GDM1 (cell line): ENCODE results near the gene HOXD3.

Experiments used
- DNase-seq: peaks from one replicate; lab custom pipeline; 2025; lab: John Stamatoyannopoulos, UW

HOXD3 gene

DNA sequence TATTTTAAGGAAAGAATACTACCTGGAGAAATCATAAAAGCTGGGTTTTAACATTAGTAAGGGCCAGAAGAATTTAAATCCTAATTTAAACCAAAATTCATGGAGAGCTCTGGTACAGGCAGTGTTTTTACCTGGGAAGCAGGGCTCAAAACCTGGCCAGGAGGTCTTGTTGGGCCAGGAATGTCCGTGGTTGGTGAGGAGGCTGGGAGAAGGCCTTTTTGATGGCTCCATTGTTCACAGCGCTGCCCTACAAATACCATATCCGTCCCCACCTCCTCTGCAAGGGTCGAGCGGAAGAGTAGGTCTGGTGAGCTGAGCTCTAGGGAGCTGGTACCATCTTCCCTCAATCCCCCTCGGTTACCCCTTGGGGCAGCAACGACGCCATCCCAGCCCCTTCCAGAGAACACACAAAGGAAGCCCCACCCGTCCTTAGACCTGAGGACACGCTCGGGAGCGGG is 20.5 kb downstream of the HOXD3 start:
- DNase-seq = no peak

GRCh38 chr2:176178038-176178756 is 21.1 kb downstream of the HOXD3 start:
- no peak for DNase-seq

DNA sequence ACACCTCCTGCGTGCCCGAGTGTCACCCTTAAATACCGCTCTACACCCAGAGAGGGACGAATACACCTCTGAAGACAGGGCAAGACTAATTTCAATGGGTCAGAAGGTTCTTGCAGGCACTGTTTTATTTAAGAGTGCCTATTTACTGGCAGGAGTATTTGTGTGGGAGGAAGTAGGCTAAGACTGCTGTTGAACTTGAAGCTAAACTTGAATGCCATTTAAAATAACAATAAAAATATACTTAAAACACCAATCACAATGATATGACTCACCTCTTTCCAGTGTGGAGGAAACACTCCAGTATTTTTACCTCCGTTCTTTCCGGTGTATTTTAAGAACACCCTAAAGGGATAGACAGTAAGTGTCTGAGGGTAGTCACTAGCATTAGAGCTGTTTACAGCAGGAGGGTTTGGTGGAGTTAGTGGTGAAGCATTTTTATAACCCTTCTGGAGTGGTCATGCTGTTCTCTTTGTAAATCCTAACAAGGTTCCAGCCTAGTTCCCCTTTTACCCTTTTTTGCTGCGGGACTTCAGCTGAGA is 21.7 kb downstream of the HOXD3 start:
- DNase-seq = no peak

- no peak for DNase-seq
Observed at GRCh38 chr2:176181551-176181950, 24.4 kb downstream of the HOXD3 start.

GRCh38 chr2:176182671-176183070 is 25.6 kb downstream of the HOXD3 start:
- DNase-seq = no peak

- no peak for DNase-seq
Observed at GRCh38 chr2:176184749-176185148, 27.6 kb downstream of the HOXD3 start.

DNA sequence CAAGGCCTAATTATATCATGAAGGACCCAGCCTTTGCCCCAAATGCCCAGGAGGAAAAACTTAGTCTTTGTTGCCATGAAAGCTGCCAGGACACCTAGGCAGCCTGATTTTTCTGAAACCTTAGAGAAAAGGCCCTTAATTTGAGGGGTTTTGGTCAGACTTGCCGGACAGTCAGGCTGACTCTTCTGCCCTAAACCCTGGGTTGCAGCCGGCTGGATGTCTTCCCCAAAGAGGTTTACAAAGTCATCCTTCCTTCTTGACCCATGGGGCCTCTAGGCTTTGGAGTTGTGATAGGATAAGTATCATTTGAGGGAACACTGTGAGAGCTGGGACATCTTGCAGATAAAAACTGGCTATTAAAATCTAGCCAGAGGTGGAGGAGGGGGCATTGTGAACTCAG is 28.9 kb downstream of the HOXD3 start:
- no peak for DNase-seq

DNA sequence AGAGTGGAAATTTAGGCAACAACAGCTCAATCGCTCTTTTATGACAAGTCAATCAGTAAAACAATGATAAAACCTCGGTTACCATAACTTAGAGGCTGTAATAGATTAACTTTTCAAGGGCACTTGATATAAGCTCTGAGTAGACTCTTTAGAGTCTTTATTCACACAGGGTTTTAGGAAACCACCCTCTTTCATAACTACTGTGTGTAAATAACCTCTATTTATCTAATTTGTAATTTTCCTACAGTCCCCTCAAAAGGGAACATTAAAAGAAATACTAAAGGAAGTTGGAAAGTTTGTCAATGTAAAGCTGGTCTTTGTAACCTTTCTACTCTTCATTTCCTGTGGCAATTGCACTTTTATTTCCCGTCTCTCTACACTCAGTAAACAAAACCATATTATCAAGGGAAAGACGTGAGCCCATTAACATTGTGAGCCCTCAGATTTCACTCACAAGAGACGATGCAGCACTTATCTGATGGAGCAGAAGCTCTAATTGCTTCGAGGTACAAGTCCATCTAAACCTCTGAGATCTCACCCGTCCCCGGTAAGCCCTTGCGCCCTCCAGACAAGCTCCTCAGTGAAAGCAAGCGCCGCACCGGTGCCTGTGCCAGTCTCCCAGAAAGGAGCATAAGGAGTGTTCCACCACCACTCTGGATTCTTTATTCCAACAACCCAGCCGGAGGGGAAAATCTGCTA is 30.2 kb downstream of the HOXD3 start:
- DNase-seq = no peak

DNA sequence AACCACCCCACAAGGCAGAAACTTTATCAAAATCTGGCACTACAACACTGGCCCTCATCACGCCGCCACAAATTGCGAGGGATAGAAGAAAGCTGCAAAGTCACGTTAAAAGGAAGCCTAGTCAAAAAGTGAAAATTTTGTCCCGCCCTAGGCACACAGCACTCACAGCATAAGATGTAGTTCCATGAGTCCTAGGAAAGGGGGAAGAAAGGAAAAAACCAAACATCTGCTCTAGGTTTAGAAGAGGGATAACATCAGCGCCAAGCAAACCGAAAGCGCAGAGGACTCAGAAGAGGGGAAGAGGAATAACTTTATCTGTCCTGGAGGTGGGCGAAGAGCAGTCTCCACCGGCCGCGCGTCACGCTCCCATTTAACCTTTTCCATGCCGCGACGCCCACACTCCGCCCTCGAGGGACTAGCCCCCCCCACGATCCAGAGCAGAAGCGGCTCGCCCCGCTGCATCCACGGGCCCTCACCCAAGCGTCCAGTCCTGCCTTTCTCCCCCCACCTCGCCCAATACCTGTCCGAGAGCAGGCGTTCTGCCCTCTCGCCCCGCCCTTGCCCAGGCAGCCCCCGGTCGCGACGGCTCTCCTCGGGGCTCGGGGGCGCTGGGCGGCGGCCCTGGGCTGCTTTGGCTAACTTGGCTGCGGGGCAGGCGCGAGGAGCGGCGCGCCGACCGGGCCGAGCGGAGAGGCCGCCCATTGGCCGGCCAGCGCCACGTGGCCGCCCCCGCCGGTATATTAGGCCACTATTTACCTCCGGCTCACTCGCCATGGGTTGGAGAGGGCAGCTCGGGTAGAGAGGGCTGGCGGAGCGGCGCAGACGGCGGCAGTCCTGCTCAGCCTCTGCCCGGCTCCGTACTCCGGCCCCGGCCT is 31.0 kb downstream of the HOXD3 start, which contains the start of gene HOXD1:
Gene HOXD1 (plus strand): TSS at position 770 of the 875 bp plus-strand sequence. CDS start 134 bp downstream, outside the sequence.
- DNase-seq = no peak

GRCh38 chr2:176188774-176189680 is 31.9 kb downstream of the HOXD3 start:
- DNase-seq = no peak

- DNase-seq = no peak
Observed at GRCh38 chr2:176189681-176190641, 32.9 kb downstream of the HOXD3 start.

DNA sequence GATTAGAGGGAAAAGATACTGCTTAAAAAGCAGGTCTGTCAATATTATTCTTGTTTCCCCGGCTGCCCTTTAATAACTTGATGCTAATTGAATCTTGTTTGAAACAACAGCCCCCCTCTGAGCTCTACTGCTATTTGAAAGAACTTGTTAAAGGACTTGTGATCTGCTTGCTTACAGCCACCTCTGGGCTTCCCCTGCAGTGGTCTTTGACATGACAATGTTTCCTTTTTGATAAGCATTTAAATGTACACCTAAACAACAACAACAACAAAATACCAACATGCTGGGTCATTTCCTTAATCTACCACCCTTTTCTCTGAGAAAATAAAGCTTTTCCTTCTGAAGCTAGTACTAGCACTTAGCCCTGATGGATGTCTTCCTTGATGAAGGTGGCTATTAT is 35.2 kb downstream of the HOXD3 start:
- DNase-seq = no peak

DNA sequence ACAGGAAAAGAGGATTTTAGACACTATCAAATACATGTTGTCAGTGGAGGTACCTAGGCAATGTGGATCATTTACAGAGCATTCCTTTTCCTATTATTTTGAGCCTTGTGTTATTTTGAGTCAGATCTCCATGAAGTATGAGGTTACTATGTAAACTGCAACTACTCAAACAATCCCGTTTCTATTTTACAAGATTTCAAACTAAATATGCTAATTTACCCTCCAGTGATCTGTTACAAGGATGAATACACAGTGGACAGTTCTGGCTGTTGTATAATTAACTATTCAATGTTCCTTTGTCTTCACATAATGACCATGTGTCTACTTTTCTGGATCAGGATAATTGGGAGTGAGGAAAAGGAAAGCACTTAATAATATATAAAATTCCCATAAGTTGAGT is 35.9 kb downstream of the HOXD3 start:
- DNase-seq = no peak

DNA sequence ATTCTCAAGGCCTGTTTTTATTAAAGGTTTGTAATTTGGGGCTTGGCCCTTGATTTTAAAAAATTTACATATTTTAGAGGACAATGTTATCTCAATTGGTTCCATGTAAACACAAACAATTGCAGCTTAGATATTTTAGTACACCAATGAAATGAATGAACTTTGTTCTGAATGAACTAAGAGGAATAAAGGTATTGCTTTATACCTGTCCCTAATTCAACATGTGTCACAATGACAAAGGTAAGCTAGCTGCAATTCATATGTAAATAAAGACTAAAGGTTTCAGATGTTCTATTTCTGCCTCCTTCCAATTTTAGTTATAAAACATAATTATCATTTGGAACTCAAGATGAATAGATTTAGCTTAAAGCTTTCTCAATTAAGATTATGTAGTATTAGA is 42.8 kb downstream of the HOXD3 start:
- DNase-seq = no peak

- no peak for DNase-seq
Observed at GRCh38 chr2:176200971-176201370, 43.9 kb downstream of the HOXD3 start.

DNA sequence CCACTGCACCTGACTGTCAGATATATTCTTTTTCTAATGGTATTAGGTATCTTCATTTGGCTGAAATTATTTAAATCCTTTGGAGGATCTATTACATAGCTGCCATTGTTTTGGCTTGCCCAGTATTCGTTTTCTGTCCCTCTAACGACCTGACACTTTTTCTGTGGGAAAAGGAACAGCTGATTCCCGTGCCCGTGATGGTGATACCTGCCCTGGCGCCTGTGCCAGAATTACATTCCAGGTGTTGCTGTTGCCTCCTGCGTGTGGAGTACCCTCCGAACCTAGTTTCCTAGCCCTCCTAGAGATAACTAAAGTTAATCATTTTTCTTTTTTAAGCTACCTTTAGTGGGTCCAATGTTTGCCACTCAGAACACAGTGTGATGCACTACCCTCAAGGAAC is 45.4 kb downstream of the HOXD3 start:
- no peak for DNase-seq

GRCh38 chr2:176205126-176205525 is 48.0 kb downstream of the HOXD3 start:
- no peak for DNase-seq

DNA sequence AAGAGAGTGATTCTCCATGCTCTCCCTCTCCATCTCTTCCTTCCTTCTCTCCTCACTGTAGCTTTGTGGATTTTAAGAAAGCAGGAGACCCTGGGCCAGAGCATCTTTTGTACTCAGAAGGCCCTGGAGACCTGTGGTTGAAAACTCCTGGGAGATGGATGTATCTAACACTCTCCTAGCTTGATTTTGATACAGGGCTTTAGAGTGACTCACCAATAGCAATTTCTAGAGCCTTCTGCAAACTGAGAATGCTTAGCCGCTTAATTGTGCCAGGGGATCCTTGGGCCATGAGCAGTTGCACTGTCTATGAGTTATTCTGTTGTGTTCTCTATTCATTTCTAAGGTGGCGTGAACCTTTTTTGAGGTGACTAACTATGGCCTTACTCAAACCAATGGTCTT is 49.0 kb downstream of the HOXD3 start:
- DNase-seq = no peak

GRCh38 chr2:176206682-176207081 is 49.6 kb downstream of the HOXD3 start:
- no peak for DNase-seq

DNA sequence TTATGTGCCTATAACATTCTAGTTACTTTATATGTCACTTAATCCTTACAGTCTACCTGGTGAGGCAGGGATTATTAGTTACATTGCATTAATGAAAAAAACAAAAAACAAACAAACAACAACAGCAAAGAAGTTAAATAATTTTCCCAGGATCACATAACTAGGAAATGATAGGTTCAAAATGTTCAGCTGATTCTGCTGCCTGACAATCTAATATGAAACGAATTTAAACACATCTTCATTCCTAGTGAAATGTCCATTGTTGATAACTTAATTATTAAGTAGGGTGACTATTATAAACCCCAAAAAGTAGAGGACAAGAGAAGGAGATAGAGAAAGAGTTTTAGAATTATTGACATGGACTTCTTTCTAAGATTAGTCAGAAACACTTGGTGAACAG is 54.0 kb downstream of the HOXD3 start:
- no peak for DNase-seq
